Measurements from ENCODE around the gene GSG1L2. TPM values are rescaled to one million over a fixed set of nuclear protein-coding genes. Genes with fewer than 3 reads are reported as not detected.

The GSG1L2 gene
- total and polyA plus RNA-seq, 4 donors: not detected

DNA sequence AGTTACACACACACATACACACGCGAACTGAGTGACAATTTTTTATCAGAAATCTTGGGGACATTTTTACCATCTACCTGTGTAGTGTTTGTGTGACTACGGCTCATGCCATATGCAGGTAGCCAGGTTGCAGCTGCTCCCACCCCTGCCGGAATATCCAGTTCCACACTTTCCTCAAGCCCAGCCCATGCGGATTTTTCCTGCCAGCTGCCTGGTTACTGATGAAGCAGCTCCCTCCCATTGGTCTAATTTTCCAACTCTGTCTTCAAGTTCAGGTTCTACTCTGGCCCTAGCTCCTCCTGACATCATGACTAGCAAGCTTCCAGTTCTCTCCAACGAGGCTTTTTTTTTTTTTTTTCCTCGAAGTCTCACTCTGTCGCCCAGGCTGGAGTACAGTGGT is 4.8 kb downstream of the GSG1L2 start:
- intact Hi-C loops (cut with DNase I): no loop called here

GRCh38 chr17:9816472-9816871 is 5.4 kb downstream of the GSG1L2 start:
- no peak for DNase-seq
- H3K27ac ChIP-seq (ENCODE audit: low read depth in 1 of 2, low read length in 2 of 2): no peak overlapping the region
- intact Hi-C loops (cut with DNase I): no loop called here
- no peaks in the 10 kb centered on the region for H3K36me3 ChIP-seq (ENCODE audit: control insufficient read depth in 1 of 2, insufficient read depth in 2 of 2, low read length in 1 of 2)
- H3K4me3 ChIP-seq (ENCODE audit: low read length in 2 of 2): no peak overlapping the region
- 83 to 87% methylated on average over 10 of the region's 10 CpGs for WGBS, 2 donors
- H3K9me3 ChIP-seq (ENCODE audit: control insufficient read depth, low read length): peaks cover 2% of the 10 kb centered on the region
- no peak for ATAC-seq (ENCODE audit: low FRiP score)
- peaks cover 0 to 2% of the 10 kb centered on the region in 2 donors for H3K27me3 ChIP-seq (ENCODE audit: control insufficient read depth in 1 of 2, insufficient read depth in 2 of 2, low read length in 1 of 2)
- no peaks in the 10 kb centered on the region for H3K4me1 ChIP-seq (ENCODE audit: control insufficient read depth in 1 of 2, insufficient read depth in 2 of 2, low read length in 2 of 2)

More for the DNA sequence above, 4.8 kb downstream of the GSG1L2 start:
- H3K27ac ChIP-seq (ENCODE audit: low read depth in 1 of 2, low read length in 2 of 2): no peak overlapping the region
- no peak overlapping the region for H3K4me3 ChIP-seq (ENCODE audit: low read length in 2 of 2)
- H3K9me3 ChIP-seq (ENCODE audit: control insufficient read depth, low read length): peaks cover 2% of the 10 kb centered on the region
- peaks cover 0 to 2% of the 10 kb centered on the region in 2 donors for H3K27me3 ChIP-seq (ENCODE audit: control insufficient read depth in 1 of 2, insufficient read depth in 2 of 2, low read length in 1 of 2)
- H3K36me3 ChIP-seq (ENCODE audit: control insufficient read depth in 1 of 2, insufficient read depth in 2 of 2, low read length in 1 of 2): no peaks in the 10 kb centered on the region
- WGBS, 2 donors: 54 to 55% methylated on average over 8 of the region's 8 CpGs
- ATAC-seq (ENCODE audit: low FRiP score) (no peak), DNase-seq (no peak)
- no peaks in the 10 kb centered on the region for H3K4me1 ChIP-seq (ENCODE audit: control insufficient read depth in 1 of 2, insufficient read depth in 2 of 2, low read length in 2 of 2)

GRCh38 chr17:9814337-9814945 is 7.4 kb downstream of the GSG1L2 start:
- peaks cover 3% of the 10 kb centered on the region for H3K9me3 ChIP-seq (ENCODE audit: control insufficient read depth, low read length)
- no peaks in the 10 kb centered on the region for H3K4me1 ChIP-seq (ENCODE audit: control insufficient read depth in 1 of 2, insufficient read depth in 2 of 2, low read length in 2 of 2)
- ATAC-seq (ENCODE audit: low FRiP score) (no peak), DNase-seq (no peak)
- intact Hi-C loops (cut with DNase I): no loop called here
- H3K36me3 ChIP-seq (ENCODE audit: control insufficient read depth in 1 of 2, insufficient read depth in 2 of 2, low read length in 1 of 2): no peaks in the 10 kb centered on the region
- 71 to 75% methylated on average over 14 of the region's 14 CpGs for WGBS, 2 donors
- H3K27ac ChIP-seq (ENCODE audit: low read depth in 1 of 2, low read length in 2 of 2): no peak overlapping the region
- H3K4me3 ChIP-seq (ENCODE audit: low read length in 2 of 2): no peak overlapping the region
- peaks cover 0 to 2% of the 10 kb centered on the region in 2 donors for H3K27me3 ChIP-seq (ENCODE audit: control insufficient read depth in 1 of 2, insufficient read depth in 2 of 2, low read length in 1 of 2)

DNA sequence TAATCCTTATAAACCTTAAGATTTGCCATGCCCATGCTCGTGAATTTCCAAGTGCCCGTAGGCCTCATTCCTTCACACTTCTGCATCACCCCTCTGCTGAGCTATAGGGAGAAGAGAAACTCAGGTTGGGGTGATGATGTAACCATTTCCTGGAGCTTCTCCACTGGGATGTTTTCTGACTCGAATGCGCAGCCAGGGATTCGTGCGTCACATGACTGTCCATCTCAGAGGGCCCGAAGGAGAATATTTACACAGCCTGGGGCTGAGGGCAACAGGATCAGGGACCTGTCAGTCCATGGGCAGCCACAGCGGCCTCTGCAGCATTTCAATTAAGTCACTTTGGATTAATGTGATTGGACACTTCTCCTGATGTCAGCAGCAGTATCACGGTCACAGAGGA is 8.7 kb downstream of the GSG1L2 start:
- no peaks in the 10 kb centered on the region for H3K4me1 ChIP-seq (ENCODE audit: control insufficient read depth in 1 of 2, insufficient read depth in 2 of 2, low read length in 2 of 2)
- H3K4me3 ChIP-seq (ENCODE audit: low read length in 2 of 2): no peak overlapping the region
- 68% methylated on average over 9 of the region's 9 CpGs for WGBS, 2 donors
- ATAC-seq (ENCODE audit: low FRiP score) (no peak), DNase-seq (no peak)
- no peaks in the 10 kb centered on the region for H3K36me3 ChIP-seq (ENCODE audit: control insufficient read depth in 1 of 2, insufficient read depth in 2 of 2, low read length in 1 of 2)
- intact Hi-C loops (cut with DNase I): no loop called here
- peaks cover 3% of the 10 kb centered on the region for H3K9me3 ChIP-seq (ENCODE audit: control insufficient read depth, low read length)
- peaks cover 0 to 2% of the 10 kb centered on the region in 2 donors for H3K27me3 ChIP-seq (ENCODE audit: control insufficient read depth in 1 of 2, insufficient read depth in 2 of 2, low read length in 1 of 2)
- no peak overlapping the region for H3K27ac ChIP-seq (ENCODE audit: low read depth in 1 of 2, low read length in 2 of 2)

- no peak overlapping the region for H3K27ac ChIP-seq (ENCODE audit: low read depth in 1 of 2, low read length in 2 of 2)
- no peaks in the 10 kb centered on the region for H3K4me1 ChIP-seq (ENCODE audit: control insufficient read depth in 1 of 2, insufficient read depth in 2 of 2, low read length in 2 of 2)
- ATAC-seq (ENCODE audit: low FRiP score) (no peak), DNase-seq (no peak)
- peaks cover 3% of the 10 kb centered on the region for H3K9me3 ChIP-seq (ENCODE audit: control insufficient read depth, low read length)
- intact Hi-C loops (cut with DNase I): no loop called here
- 79 to 80% methylated on average over 11 of the region's 11 CpGs for WGBS, 2 donors
- peaks cover 0 to 2% of the 10 kb centered on the region in 2 donors for H3K27me3 ChIP-seq (ENCODE audit: control insufficient read depth in 1 of 2, insufficient read depth in 2 of 2, low read length in 1 of 2)
- no peak overlapping the region for H3K4me3 ChIP-seq (ENCODE audit: low read length in 2 of 2)
- no peaks in the 10 kb centered on the region for H3K36me3 ChIP-seq (ENCODE audit: control insufficient read depth in 1 of 2, insufficient read depth in 2 of 2, low read length in 1 of 2)
Measured at GRCh38 chr17:9811537-9811936, 10.3 kb downstream of the GSG1L2 start.

DNA sequence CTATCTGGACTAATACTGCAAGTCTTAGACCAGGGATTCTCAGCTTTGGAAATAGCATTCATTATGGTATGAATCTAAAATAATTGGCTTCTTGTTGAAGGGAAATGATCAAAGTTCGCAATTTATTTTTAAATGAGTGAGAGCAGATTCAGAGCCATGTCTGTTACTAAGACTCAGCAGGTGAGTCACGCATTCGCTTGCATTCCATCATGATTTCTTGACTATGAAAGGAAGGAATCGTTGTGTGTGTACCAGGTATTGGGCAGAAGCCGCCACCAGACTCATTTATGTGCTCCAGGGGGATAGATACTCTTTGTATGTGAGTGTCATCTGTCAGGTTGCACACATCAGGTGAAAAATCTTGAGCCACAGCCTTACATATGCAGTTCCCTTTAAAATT is 10.8 kb downstream of the GSG1L2 start:
- no peaks in the 10 kb centered on the region for H3K36me3 ChIP-seq (ENCODE audit: control insufficient read depth in 1 of 2, insufficient read depth in 2 of 2, low read length in 1 of 2)
- H3K4me1 ChIP-seq (ENCODE audit: control insufficient read depth in 1 of 2, insufficient read depth in 2 of 2, low read length in 2 of 2): no peaks in the 10 kb centered on the region
- H3K27ac ChIP-seq (ENCODE audit: low read depth in 1 of 2, low read length in 2 of 2): no peak overlapping the region
- H3K27me3 ChIP-seq (ENCODE audit: control insufficient read depth in 1 of 2, insufficient read depth in 2 of 2, low read length in 1 of 2): peaks cover 0 to 2% of the 10 kb centered on the region in 2 donors
- DNase-seq: no peak
- intact Hi-C loops (cut with DNase I): no loop called here
- H3K4me3 ChIP-seq (ENCODE audit: low read length in 2 of 2): no peak overlapping the region
- no peak for ATAC-seq (ENCODE audit: low FRiP score)
- peaks cover 3% of the 10 kb centered on the region for H3K9me3 ChIP-seq (ENCODE audit: control insufficient read depth, low read length)
- 89% methylated on average over 5 of the region's 5 CpGs for whole genome bisulfite sequencing, 2 donors

DNA sequence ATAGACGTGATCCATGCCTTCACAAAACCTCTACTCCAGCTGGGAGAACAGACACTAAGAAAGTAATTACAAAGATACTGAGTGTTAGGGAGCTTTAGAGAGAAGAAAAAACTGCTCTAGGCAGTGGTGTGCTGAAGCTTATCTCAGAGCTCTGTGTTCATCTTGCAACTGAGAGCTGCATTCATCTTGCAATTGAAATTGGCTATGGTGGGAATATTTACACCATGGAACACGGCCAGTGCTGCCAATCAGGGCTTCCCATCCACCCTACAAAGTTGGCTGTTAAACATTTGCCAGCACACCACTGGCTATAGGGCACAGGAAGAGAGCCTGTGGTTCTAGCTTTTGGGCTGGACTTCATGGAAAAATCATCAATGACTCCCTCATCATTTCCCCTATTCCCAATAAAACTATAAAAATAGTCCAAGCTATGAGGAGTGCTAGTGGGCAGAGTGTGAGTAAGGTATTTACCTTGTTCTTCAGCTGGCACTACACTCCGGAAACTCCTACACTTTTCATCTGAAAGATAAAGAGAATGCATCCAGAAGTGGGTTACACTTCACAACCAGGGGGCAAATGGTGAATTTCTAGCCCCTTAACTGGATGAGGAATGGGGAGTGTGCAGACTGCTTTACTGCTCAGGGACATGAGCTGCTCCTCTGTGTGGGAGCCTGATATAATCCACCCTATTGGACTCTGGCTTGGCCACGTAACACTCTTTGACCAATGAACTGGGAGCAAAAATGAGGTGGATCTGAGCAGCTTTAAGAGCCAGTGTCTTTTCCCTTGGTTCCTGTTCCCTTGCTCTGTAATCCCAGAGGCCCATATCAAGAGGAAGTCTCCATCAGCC is 11.6 kb downstream of the GSG1L2 start:
- Histone ChIP-seq H3K36me3 (ENCODE audit: control insufficient read depth in 1 of 2, insufficient read depth in 2 of 2, low read length in 1 of 2) (no peaks in the 10 kb centered on the region), H3K27me3 (ENCODE audit: control insufficient read depth in 1 of 2, insufficient read depth in 2 of 2, low read length in 1 of 2) (peaks cover 0 to 2% of the 10 kb centered on the region in 2 donors), H3K4me1 (ENCODE audit: control insufficient read depth in 1 of 2, insufficient read depth in 2 of 2, low read length in 2 of 2) (no peaks in the 10 kb centered on the region), H3K4me3 (ENCODE audit: low read length in 2 of 2) (no peak overlapping the region), H3K27ac (ENCODE audit: low read depth in 1 of 2, low read length in 2 of 2) (no peak overlapping the region), H3K9me3 (ENCODE audit: control insufficient read depth, low read length) (peaks cover 3% of the 10 kb centered on the region)
- ATAC-seq (ENCODE audit: low FRiP score): no peak
- intact Hi-C loops (cut with DNase I): no loop called here
- WGBS, 2 donors: 61 to 68% methylated on average over 4 of the region's 4 CpGs
- DNase-seq: no peak

DNA sequence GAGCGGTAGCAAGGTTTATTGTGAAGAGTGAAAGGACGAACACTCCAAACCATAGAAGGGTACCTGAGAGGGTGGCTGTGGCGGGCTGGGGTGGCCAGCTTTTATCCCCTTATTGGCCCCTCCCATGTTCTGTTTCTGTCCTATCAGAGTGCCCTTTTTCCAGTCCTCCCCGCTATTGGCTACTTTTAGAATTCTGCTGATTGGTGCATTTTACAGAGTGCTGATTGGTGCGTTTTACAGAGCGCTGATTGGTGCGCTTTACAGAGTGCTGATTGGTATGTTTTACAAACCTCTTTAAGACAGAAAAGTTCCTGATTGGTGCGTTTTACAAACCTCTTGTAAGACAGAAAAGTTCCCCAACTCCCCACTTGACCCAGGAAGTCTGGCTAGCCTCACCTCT is 12.5 kb downstream of the GSG1L2 start:
- Histone ChIP-seq H3K4me1 (ENCODE audit: control insufficient read depth in 1 of 2, insufficient read depth in 2 of 2, low read length in 2 of 2) (no peaks in the 10 kb centered on the region), H3K27me3 (ENCODE audit: control insufficient read depth in 1 of 2, insufficient read depth in 2 of 2, low read length in 1 of 2) (peaks cover 0 to 2% of the 10 kb centered on the region in 2 donors), H3K4me3 (ENCODE audit: low read length in 2 of 2) (no peak overlapping the region), H3K27ac (ENCODE audit: low read depth in 1 of 2, low read length in 2 of 2) (no peak overlapping the region), H3K36me3 (ENCODE audit: control insufficient read depth in 1 of 2, insufficient read depth in 2 of 2, low read length in 1 of 2) (no peaks in the 10 kb centered on the region), H3K9me3 (ENCODE audit: control insufficient read depth, low read length) (peaks cover 3% of the 10 kb centered on the region)
- intact Hi-C loops (cut with DNase I): no loop called here
- ATAC-seq (ENCODE audit: low FRiP score) (no peak), DNase-seq (no peak)
- 88 to 90% methylated on average over 8 of the region's 8 CpGs for whole genome bisulfite sequencing, 2 donors

DNA sequence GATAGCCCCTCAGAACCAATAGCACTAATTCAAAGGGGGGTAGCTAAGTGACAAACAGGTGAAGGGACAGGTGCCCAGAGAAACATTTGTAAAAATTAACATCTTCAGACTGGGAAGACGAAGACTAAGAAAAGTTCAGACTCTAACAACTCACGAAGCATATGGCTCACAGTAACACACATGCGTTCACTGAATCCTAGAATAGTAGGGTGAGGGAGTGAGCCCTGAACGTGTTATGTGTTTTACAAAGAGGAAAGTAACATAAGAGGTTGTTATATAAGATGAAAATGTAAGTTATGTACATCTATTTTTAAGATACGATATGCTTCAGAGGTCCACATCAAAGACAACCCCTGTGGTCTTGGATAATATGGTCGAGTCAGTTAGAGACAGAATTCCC is 15.2 kb downstream of the GSG1L2 start:
- Histone ChIP-seq H3K36me3 (ENCODE audit: control insufficient read depth in 1 of 2, insufficient read depth in 2 of 2, low read length in 1 of 2) (no peaks in the 10 kb centered on the region), H3K9me3 (ENCODE audit: control insufficient read depth, low read length) (peaks cover 4% of the 10 kb centered on the region), H3K4me1 (ENCODE audit: control insufficient read depth in 1 of 2, insufficient read depth in 2 of 2, low read length in 2 of 2) (no peaks in the 10 kb centered on the region), H3K27me3 (ENCODE audit: control insufficient read depth in 1 of 2, insufficient read depth in 2 of 2, low read length in 1 of 2) (no peaks in the 10 kb centered on the region), H3K27ac (ENCODE audit: low read depth in 1 of 2, low read length in 2 of 2) (no peak overlapping the region), H3K4me3 (ENCODE audit: low read length in 2 of 2) (no peak overlapping the region)
- no peak for DNase-seq
- intact Hi-C loops (cut with DNase I): no loop called here
- WGBS, 2 donors: 71 to 72% methylated on average over 6 of the region's 6 CpGs
- no peak for ATAC-seq (ENCODE audit: low FRiP score)

All from aorta (tissue), 5 donors.